Neuronal stem cell (in vitro differentiated cells): ENCODE measurements around the gene FBXO48.

ENCODE experiments used
- DNase-seq: peaks from one replicate; pipeline ENCODE4 v3.0.0-alpha.2; 2013; ENCODE audit warnings: low spot score
- H2AFZ ChIP-seq: one replicate; pipeline ENCODE4 v1.6.1; 2013; ENCODE audit warnings: mild to moderate bottlenecking, low read length, inconsistent platforms
- H2AK5ac ChIP-seq: 2 replicates; pipeline ENCODE4 v1.6.1; 2013; ENCODE audit warnings: low read depth, mild to moderate bottlenecking, inconsistent platforms, low read length, moderate library complexity, mixed read lengths
- H2BK120ac ChIP-seq: 2 replicates; pipeline ENCODE4 v1.6.1; 2013; ENCODE audit warnings: low read depth, mild to moderate bottlenecking, inconsistent platforms, low read length, moderate library complexity, mixed read lengths
- H2BK12ac ChIP-seq: one replicate; pipeline ENCODE4 v1.6.1; 2013; ENCODE audit warnings: low read length, inconsistent platforms
- H2BK15ac ChIP-seq: 2 replicates; pipeline ENCODE4 v1.6.1; 2013; ENCODE audit warnings: mild to moderate bottlenecking, low read length, inconsistent platforms, mixed read lengths
- H2BK5ac ChIP-seq: one replicate; pipeline ENCODE4 v1.6.1; 2013; ENCODE audit warnings: inconsistent platforms, mild to moderate bottlenecking, low read length, moderate library complexity
- H3K14ac ChIP-seq: one replicate; pipeline ENCODE4 v1.6.1; 2013; ENCODE audit warnings: low read length, inconsistent platforms
- H3K18ac ChIP-seq: 2 replicates; pipeline ENCODE4 v1.6.1; 2013; ENCODE audit warnings: low read length, inconsistent platforms
- H3K23ac ChIP-seq: 2 replicates; pipeline ENCODE4 v1.6.1; 2013; ENCODE audit warnings: low read depth, mild to moderate bottlenecking, mixed read lengths, low read length, inconsistent platforms; ENCODE audit not compliant: poor library complexity
- H3K27ac ChIP-seq: replicated peaks from 3 replicates; pipeline ENCODE4 v1.5.1; 2013; ENCODE audit warnings: low read length, inconsistent platforms
- H3K27me3 ChIP-seq, 3 experiments: 2 replicates each; pipeline ENCODE4 v1.6.1; 2013; ENCODE audit warnings: low read length in 3 of 3, mild to moderate bottlenecking in 2 of 3, inconsistent platforms in 1 of 3, low read depth in 1 of 3, mixed read lengths in 1 of 3, moderate library complexity in 1 of 3; ENCODE audit not compliant: control insufficient read depth in 3 of 3, insufficient read depth in 3 of 3
- H3K36me3 ChIP-seq, 2 donors: replicated peaks in 1 of 2; 2 replicates each; pipeline ENCODE4 v1.6.1; 2013; ENCODE audit warnings: low read length in 2 of 2; ENCODE audit not compliant: control insufficient read depth in 2 of 2, insufficient read depth in 2 of 2
- H3K4ac ChIP-seq: 2 replicates; pipeline ENCODE4 v1.6.1; 2013; ENCODE audit warnings: inconsistent platforms, mild to moderate bottlenecking, low read length, moderate library complexity
- H3K4me1 ChIP-seq, 2 donors: 1 replicate in 1 of 2; 2 replicates in 1 of 2; pipeline ENCODE4 v1.6.1; 2013; ENCODE audit warnings: low read length in 2 of 2, low read depth in 1 of 2; ENCODE audit not compliant: control insufficient read depth in 2 of 2, insufficient read depth in 1 of 2
- H3K4me2 ChIP-seq: one replicate; pipeline ENCODE4 v1.6.1; 2013; ENCODE audit warnings: mild to moderate bottlenecking, low read length, inconsistent platforms; ENCODE audit not compliant: insufficient read depth, poor library complexity, severe bottlenecking
- H3K4me3 ChIP-seq, 2 donors: 2 replicates each; pipeline ENCODE4 v1.5.1; 2013; ENCODE audit warnings: low read length in 2 of 2, mild to moderate bottlenecking in 2 of 2, inconsistent platforms in 1 of 2, moderate library complexity in 1 of 2
- H3K79me1 ChIP-seq: one replicate; pipeline ENCODE4 v1.6.1; 2013; ENCODE audit warnings: low read depth, mild to moderate bottlenecking, inconsistent platforms, low read length, moderate library complexity
- H3K9ac ChIP-seq: one replicate; pipeline ENCODE4 v1.6.1; 2013; ENCODE audit warnings: mild to moderate bottlenecking, low read depth, low read length, inconsistent platforms; ENCODE audit not compliant: poor library complexity
- H3K9me3 ChIP-seq, 2 donors: replicated peaks in 1 of 2; 2 replicates each; pipeline versions ENCODE3 to v1.6.1; 2013; ENCODE audit warnings: low read length in 2 of 2, mild to moderate bottlenecking in 2 of 2, inconsistent platforms in 1 of 2, low read depth in 1 of 2, mixed read lengths in 1 of 2, moderate library complexity in 1 of 2; ENCODE audit not compliant: control insufficient read depth in 2 of 2, insufficient read depth in 1 of 2
- H4K8ac ChIP-seq: one replicate; pipeline ENCODE4 v1.6.1; 2013; ENCODE audit warnings: low read depth, mild to moderate bottlenecking, inconsistent platforms, low read length, moderate library complexity
- H4K91ac ChIP-seq: one replicate; pipeline ENCODE4 v1.6.1; 2013; ENCODE audit warnings: low read length, low read depth, mild to moderate bottlenecking, inconsistent platforms; ENCODE audit not compliant: poor library complexity
- WGBS, 2 donors: extraction: QIAGEN DNeasy Blood & Tissue Kit; methylation state at CpG; one replicate each; pipeline ENCODE4 v1.1.7; 2013; ENCODE audit warnings: missing lambda C conversion rate in 2 of 2, mixed read lengths in 1 of 2; ENCODE audit not compliant: insufficient read length in 2 of 2, insufficient replicate concordance in 1 of 2; ENCODE audit errors: extremely low coverage in 2 of 2; 5-methylcytosine and 5-hydroxymethylcytosine counted together

FBXO48 gene

DNA sequence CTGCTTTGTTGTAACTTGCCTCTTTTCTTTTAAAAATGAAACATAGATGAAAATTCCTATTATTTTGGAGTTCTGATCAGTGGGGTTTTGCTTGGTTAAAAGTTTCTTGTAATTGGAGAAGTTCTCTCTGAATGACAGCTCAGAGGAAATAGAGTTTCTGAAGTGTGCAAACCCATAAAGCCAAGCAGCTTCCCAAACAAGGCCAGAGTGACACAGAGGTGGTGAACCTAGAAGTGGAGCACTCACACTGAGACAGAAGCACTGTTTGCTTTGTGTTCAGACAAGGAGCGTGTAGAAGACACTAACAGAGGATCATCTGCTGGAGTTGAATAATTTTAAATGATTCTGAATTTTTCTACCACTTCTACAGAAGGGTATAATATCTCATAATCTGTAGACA is 49.2 kb downstream of the FBXO48 start:
- Histone ChIP-seq H3K4ac (no peak overlapping the region), H3K23ac (no peak overlapping the region), H3K79me1 (no peaks in the 10 kb centered on the region), H3K27ac (no peak overlapping the region), H2BK120ac (no peak overlapping the region), H2BK15ac (no peak overlapping the region), H3K36me3 (no peaks in the 10 kb centered on the region), H2BK5ac (no peak overlapping the region), H3K27me3 (no peaks in the 10 kb centered on the region), H4K8ac (no peak overlapping the region), H2BK12ac (no peak overlapping the region), H3K4me2 (no peak overlapping the region), H2AFZ (peak overlapping the region; percentile 76), H3K18ac (no peak overlapping the region), H3K9ac (no peak overlapping the region), H3K4me1 (peaks cover 6 to 19% of the 10 kb centered on the region in 2 donors), H2AK5ac (no peak overlapping the region), H4K91ac (no peak overlapping the region), H3K4me3 (no peak overlapping the region), H3K14ac (no peak overlapping the region), H3K9me3 (no peaks in the 10 kb centered on the region)
- no peak for DNase-seq
- WGBS, 2 donors = no CpG with 5 or more reads among the region's 1 CpG

DNA sequence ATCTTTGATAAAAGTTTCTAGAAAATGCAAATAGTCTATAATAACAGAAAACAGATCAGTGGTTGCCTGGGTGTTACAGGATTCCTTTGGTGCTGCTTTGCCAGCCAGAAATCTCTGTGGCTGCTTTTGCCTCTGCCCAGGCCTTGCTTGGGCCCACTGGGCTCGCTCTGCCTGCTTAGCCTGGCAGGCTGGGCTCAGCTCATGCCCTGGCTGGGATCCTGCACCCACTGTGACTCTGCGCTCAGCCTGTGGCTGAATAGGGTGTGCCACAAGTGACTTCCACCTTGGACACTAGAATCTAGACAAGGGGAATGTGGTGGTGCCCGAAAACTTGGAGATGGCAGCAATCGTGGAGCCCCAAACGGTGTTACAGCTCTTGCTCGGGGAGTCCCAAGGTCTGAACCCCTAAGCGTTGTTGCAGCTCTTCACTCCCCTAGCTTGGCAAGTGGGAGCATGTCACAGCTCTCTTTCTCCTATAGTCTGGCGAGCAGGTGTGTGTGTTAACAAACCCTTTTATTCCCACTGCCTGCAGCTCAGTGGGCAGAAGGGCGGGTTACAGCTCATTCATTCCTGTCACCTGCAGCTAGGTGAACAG is 50.9 kb downstream of the FBXO48 start:
- peaks cover 6 to 19% of the 10 kb centered on the region in 2 donors for H3K4me1 ChIP-seq

DNA sequence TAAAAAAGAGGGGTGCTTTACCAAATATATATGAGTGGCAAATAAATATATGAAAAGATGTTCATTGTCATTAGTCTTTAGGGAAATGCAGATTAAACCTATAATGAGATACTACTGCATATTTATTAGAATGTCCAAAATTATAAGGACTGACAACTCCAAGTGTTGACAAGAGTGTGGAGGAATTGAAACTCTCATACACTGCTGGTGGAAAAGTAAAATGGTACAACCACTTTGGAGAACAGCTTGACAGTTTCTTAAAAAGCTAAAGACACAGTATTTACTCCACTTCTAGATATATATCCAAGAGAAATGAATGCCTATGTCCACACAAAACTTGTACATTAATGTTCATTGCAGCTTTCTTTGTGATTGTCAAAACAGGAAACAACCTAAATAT is 51.6 kb downstream of the FBXO48 start:
- Histone ChIP-seq H3K4ac (no peak overlapping the region), H3K9ac (no peak overlapping the region), H2AK5ac (no peak overlapping the region), H3K18ac (no peak overlapping the region), H2BK120ac (no peak overlapping the region), H4K8ac (no peak overlapping the region), H2BK5ac (no peak overlapping the region), H3K36me3 (no peaks in the 10 kb centered on the region), H3K14ac (no peak overlapping the region), H3K27me3 (no peaks in the 10 kb centered on the region), H3K23ac (no peak overlapping the region), H3K27ac (no peak overlapping the region), H3K4me3 (no peak overlapping the region), H3K79me1 (no peaks in the 10 kb centered on the region), H2AFZ (peak overlapping the region; percentile 55), H4K91ac (no peak overlapping the region), H3K4me1 (peaks cover 6 to 19% of the 10 kb centered on the region in 2 donors), H3K4me2 (no peak overlapping the region), H2BK15ac (no peak overlapping the region), H2BK12ac (no peak overlapping the region), H3K9me3 (no peaks in the 10 kb centered on the region)
- DNase-seq = no peak

More for the DNA sequence above, 50.9 kb downstream of the FBXO48 start:
- Histone ChIP-seq H3K18ac (no peak overlapping the region), H4K8ac (no peak overlapping the region), H2BK12ac (no peak overlapping the region), H3K23ac (no peak overlapping the region), H3K9ac (no peak overlapping the region), H3K36me3 (no peaks in the 10 kb centered on the region), H3K79me1 (no peaks in the 10 kb centered on the region), H3K27me3 (no peaks in the 10 kb centered on the region), H3K14ac (no peak overlapping the region), H3K4ac (peak overlapping the region; percentile 28), H2AK5ac (no peak overlapping the region), H2BK120ac (no peak overlapping the region), H3K4me3 (no peak overlapping the region), H3K9me3 (no peaks in the 10 kb centered on the region), H3K27ac (no peak overlapping the region), H2BK5ac (no peak overlapping the region), H2BK15ac (no peak overlapping the region), H4K91ac (no peak overlapping the region), H2AFZ (no peak overlapping the region), H3K4me2 (no peak overlapping the region)
- no CpG with 5 or more reads among the region's 9 CpGs for WGBS, 2 donors
- no peak for DNase-seq

DNA sequence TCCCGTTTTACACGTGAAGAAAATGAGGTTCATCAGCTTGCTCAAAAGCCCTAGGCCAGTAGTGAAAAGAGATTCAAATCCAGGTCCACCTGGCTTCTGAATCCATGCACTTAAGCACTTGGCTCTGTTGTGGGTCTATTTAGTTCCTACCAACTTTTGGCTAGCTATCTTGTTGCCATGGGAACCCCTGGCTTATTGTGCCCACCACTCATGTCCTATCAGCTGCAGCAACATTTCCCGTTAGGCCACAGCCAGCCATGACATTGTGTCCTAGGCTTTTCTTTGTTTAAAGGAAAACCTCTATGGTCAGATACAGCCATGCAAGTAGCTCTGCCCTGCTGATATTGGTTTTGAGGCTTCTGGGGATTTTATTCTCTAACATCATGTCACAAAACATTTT is 52.2 kb downstream of the FBXO48 start:
- H3K4me1 ChIP-seq = peaks cover 6 to 19% of the 10 kb centered on the region in 2 donors
- no peak overlapping the region for H3K18ac ChIP-seq
- no peaks in the 10 kb centered on the region for H3K9me3 ChIP-seq
- no peak overlapping the region for H4K91ac ChIP-seq
- no peaks in the 10 kb centered on the region for H3K36me3 ChIP-seq
- no peak overlapping the region for H3K9ac ChIP-seq
- H4K8ac ChIP-seq = no peak overlapping the region
- H3K27ac ChIP-seq = no peak overlapping the region
- DNase-seq = peak; percentile 6
- H3K23ac ChIP-seq = no peak overlapping the region
- H2BK120ac ChIP-seq = no peak overlapping the region
- H3K4ac ChIP-seq = no peak overlapping the region
- H2AK5ac ChIP-seq = no peak overlapping the region
- no peak overlapping the region for H2BK5ac ChIP-seq
- no peak overlapping the region for H3K14ac ChIP-seq
- H3K79me1 ChIP-seq = no peaks in the 10 kb centered on the region
- H2BK12ac ChIP-seq = no peak overlapping the region
- WGBS, 2 donors = no CpG with 5 or more reads among the region's 3 CpGs
- no peak overlapping the region for H2BK15ac ChIP-seq
- peak overlapping the region; percentile 55 for H2AFZ ChIP-seq
- no peak overlapping the region for H3K4me3 ChIP-seq
- H3K4me2 ChIP-seq = no peak overlapping the region
- no peaks in the 10 kb centered on the region for H3K27me3 ChIP-seq
